Mononuclear cell (primary cell): ENCODE results near the gene OR4D11. TPM values are rescaled to one million over a fixed set of nuclear protein-coding genes. Genes with fewer than 3 reads are reported as not detected.

Source experiments
- total RNA-seq: library from RNA; depleted of rRNA; stranded (reverse); fragments of >200 nt; gene quantifications from one replicate; pipeline ENCODE4 v1.2.3, GENCODE V29; 2012

OR4D11 gene
- total RNA-seq, 1 donor, result not detected

Other genes starting within 250 kb of the OR4D11 start
- gene OR5AN1, start 144.7 kb upstream of the OR4D11 start, total RNA-seq, result 0.10 TPM
- gene OR5A2, start 77.2 kb upstream of the OR4D11 start, total RNA-seq, result not detected
- gene OR5A1, start 67.1 kb upstream of the OR4D11 start, total RNA-seq, result under 0.01 TPM
- not detected for gene OR4D6, start 46.6 kb upstream of the OR4D11 start, total RNA-seq
- not detected for gene OR4D10, start 30.3 kb upstream of the OR4D11 start, total RNA-seq
- gene OR4D9, start 8.0 kb downstream of the OR4D11 start, total RNA-seq, result under 0.01 TPM
- 49.3 TPM for gene OSBP, start 112.2 kb downstream of the OR4D11 start, total RNA-seq
- gene PATL1, start 165.5 kb downstream of the OR4D11 start, total RNA-seq, result 38.7 TPM
- not detected for gene OR10V1, start 210.3 kb downstream of the OR4D11 start, total RNA-seq